Suprapubic skin (tissue), 4 donors: Measurements from ENCODE around the gene ICA1.

Experiments
- EP300 ChIP-seq: sonication (generic); formaldehyde crosslinking; IDR thresholded peaks from one replicate; pipeline ENCODE4 v1.6.1; 2017; ENCODE audit warnings: antibody characterized with exemption
- POLR2AphosphoS5 ChIP-seq, 3 donors: sonication (generic); formaldehyde crosslinking; IDR thresholded peaks; one replicate each; pipeline ENCODE4 v1.6.1; 2017; ENCODE audit warnings: antibody characterized with exemption in 3 of 3
- TF ChIP-seq, protein P1 (sequence below), 2 donors: fragments of 200-600 bp in 1 of 2; fragments of 450-650 bp in 1 of 2; sonication (generic) in 1 of 2; IDR thresholded peaks; one replicate each; pipeline ENCODE4 v1.5.1; 2016 to 2019; ENCODE audit warnings: antibody characterized with exemption in 2 of 2, mild to moderate bottlenecking in 1 of 2, moderate library complexity in 1 of 2

DNA sequence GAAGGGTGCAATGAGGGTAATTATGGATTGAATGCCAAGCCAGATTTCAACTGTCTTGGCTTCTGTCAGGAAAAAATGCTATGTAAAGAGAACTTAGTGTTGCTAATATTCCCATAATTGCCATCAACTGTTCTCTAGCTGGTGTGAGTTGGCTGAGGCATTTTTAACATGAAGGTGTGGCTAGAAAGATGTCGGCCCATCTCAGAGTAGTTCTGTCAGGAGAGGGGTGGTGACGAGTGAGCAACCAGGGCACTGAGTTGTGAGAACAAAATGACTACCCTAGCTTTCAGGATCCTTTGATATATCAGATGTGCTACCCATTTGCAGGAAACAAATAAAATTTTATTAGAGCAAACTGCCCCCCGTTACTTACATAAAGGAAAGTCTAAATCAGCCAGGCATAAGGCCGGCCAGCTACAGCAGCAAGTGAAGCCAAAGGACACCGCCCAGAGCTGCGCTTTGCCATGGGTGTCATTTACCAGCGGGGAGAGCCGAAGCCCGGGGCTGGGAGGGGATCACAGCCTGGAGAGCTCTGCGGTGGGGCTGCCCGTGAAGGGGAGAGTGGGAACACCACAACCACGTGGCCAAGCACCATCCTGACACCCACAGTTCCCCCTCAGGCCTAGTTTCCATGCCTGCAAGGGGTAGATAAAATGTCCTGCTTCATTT is 141.4 kb downstream of the ICA1 start:
- TF ChIP-seq, protein P1, sequence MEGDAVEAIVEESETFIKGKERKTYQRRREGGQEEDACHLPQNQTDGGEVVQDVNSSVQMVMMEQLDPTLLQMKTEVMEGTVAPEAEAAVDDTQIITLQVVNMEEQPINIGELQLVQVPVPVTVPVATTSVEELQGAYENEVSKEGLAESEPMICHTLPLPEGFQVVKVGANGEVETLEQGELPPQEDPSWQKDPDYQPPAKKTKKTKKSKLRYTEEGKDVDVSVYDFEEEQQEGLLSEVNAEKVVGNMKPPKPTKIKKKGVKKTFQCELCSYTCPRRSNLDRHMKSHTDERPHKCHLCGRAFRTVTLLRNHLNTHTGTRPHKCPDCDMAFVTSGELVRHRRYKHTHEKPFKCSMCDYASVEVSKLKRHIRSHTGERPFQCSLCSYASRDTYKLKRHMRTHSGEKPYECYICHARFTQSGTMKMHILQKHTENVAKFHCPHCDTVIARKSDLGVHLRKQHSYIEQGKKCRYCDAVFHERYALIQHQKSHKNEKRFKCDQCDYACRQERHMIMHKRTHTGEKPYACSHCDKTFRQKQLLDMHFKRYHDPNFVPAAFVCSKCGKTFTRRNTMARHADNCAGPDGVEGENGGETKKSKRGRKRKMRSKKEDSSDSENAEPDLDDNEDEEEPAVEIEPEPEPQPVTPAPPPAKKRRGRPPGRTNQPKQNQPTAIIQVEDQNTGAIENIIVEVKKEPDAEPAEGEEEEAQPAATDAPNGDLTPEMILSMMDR (IDR thresholded peaks at IDR 0.05) = no peak
- TF ChIP-seq POLR2AphosphoS5 (IDR thresholded peaks at IDR 0.05) = no peak
- TF ChIP-seq EP300 = no peak
